Activated T-helper 1 cell treated with anti-CD3 and anti-CD28 coated beads, Interleukin-12 subunit alpha, Interleukin-12 subunit beta, Interleukin-2, Interleukin-4 antibody, amounts not matched to agents 30 ng/mL and 10 ng/mL and 1 ng/mL, durations not matched to agents 14 hours and 24 hours and 36 hours (primary cell): ENCODE measurements around the gene GHRL. TPM values are rescaled to one million over a fixed set of nuclear protein-coding genes. Genes with fewer than 3 reads are reported as not detected.
A peak's percentile ranks its signal among the peaks of the same experiment; 100 is the strongest.

ENCODE experiments used
- DNase-seq: peaks from one replicate; pipeline ENCODE4 v3.0.0; 2021; ENCODE audit warnings: low spot score
- H3K27ac Mint-ChIP-seq: one replicate; pipeline ENCODE4 v1.8.0; 2021; ENCODE audit warnings: mild to moderate bottlenecking, mixed read lengths
- H3K27me3 Mint-ChIP-seq: one replicate; pipeline ENCODE4 v1.8.0; 2022; ENCODE audit warnings: mild to moderate bottlenecking, moderate library complexity, mixed read lengths; ENCODE audit not compliant: insufficient read depth
- H3K36me3 Mint-ChIP-seq: one replicate; pipeline ENCODE4 v1.8.0; 2021; ENCODE audit warnings: low read depth, mixed read lengths
- H3K4me1 Mint-ChIP-seq: one replicate; pipeline ENCODE4 v1.8.0; 2021; ENCODE audit warnings: low read depth, mixed read lengths
- H3K4me3 Mint-ChIP-seq: one replicate; pipeline ENCODE4 v1.8.0; 2021; ENCODE audit warnings: mild to moderate bottlenecking, moderate library complexity, mixed read lengths
- H3K9me3 Mint-ChIP-seq: one replicate; pipeline ENCODE4 v1.8.0; 2021; ENCODE audit warnings: mixed read lengths
- intact Hi-C: fragments of 100-400 bp; cut with micrococcal nuclease; formaldehyde crosslinking; loops from one replicate; pipeline ENCODE4 v1.15.1; 2024
- total RNA-seq: library from RNA; stranded (reverse); gene quantifications from 2 replicates; pipeline ENCODE4 v1.2.3, GENCODE V29; 2022

GHRL gene
- 1.8 and 2.4 TPM in 2 replicates for total RNA-seq

GRCh38 chr3:10292505-10293419, at the start of gene GHRL:
Gene GHRL, minus strand, starts transcription at chr3:10292947. Its CDS starts 2,767 bp downstream, at chr3:10290180.
- DNase-seq, result peak; percentile 11
- intact Hi-C loops, result no loop called here
- peak within 1 kb of the TSS; percentile 70 for H3K4me3 Mint-ChIP-seq
- peaks cover 43% of the 10 kb centered on the region for H3K36me3 Mint-ChIP-seq
- H3K27me3 Mint-ChIP-seq, result no peaks in the 10 kb centered on the region
- H3K4me1 Mint-ChIP-seq, result peaks cover 19% of the 10 kb centered on the region
- no peaks in the 10 kb centered on the region for H3K9me3 Mint-ChIP-seq
- peak within 1 kb of the TSS; percentile 87 for H3K27ac Mint-ChIP-seq

GRCh38 chr3:10341901-10342398, 49.2 kb upstream of the GHRL start:
- Mint-ChIP-seq H3K4me3 (no peak overlapping the region), H3K27me3 (no peaks in the 10 kb centered on the region), H3K9me3 (no peaks in the 10 kb centered on the region), H3K36me3 (no peaks in the 10 kb centered on the region), H3K27ac (no peak overlapping the region), H3K4me1 (no peaks in the 10 kb centered on the region)
- no peak for DNase-seq
- intact Hi-C loops, result loop anchor here (10.0 kb wide), 1 partner anchor 163 kb away; the partner anchor contains the start of gene ATP2B2

- no peak overlapping the region for H3K27ac Mint-ChIP-seq
These were observed 47.7 kb upstream of the GHRL start for GRCh38 chr3:10340476-10340875.

GRCh38 chr3:10340046-10340445, 47.3 kb upstream of the GHRL start:
- H3K27me3 Mint-ChIP-seq, result no peaks in the 10 kb centered on the region
- no peak overlapping the region for H3K4me3 Mint-ChIP-seq
- intact Hi-C loops, result loop anchor here (10.0 kb wide), 1 partner anchor 165 kb away; the partner anchor contains the start of gene ATP2B2
- H3K4me1 Mint-ChIP-seq, result no peaks in the 10 kb centered on the region
- H3K27ac Mint-ChIP-seq, result no peak overlapping the region
- no peaks in the 10 kb centered on the region for H3K9me3 Mint-ChIP-seq
- H3K36me3 Mint-ChIP-seq, result no peaks in the 10 kb centered on the region
- DNase-seq, result no peak

More at GRCh38 chr3:10340476-10340875, 47.7 kb upstream of the GHRL start:
- no peaks in the 10 kb centered on the region for H3K4me1 Mint-ChIP-seq
- DNase-seq, result no peak
- H3K27me3 Mint-ChIP-seq, result no peaks in the 10 kb centered on the region
- intact Hi-C loops, result loop anchor here (10.0 kb wide), 1 partner anchor 164 kb away; the partner anchor contains the start of gene ATP2B2
- no peaks in the 10 kb centered on the region for H3K36me3 Mint-ChIP-seq
- no peak overlapping the region for H3K4me3 Mint-ChIP-seq
- no peaks in the 10 kb centered on the region for H3K9me3 Mint-ChIP-seq

- Mint-ChIP-seq H3K4me3 (no peak overlapping the region), H3K9me3 (no peaks in the 10 kb centered on the region)
- intact Hi-C loops, result no loop called here
These were observed 46.7 kb upstream of the GHRL start for GRCh38 chr3:10339376-10339955.

GRCh38 chr3:10338591-10339353, 46.0 kb upstream of the GHRL start:
- Mint-ChIP-seq H3K4me1 (no peaks in the 10 kb centered on the region), H3K4me3 (no peak overlapping the region), H3K9me3 (no peaks in the 10 kb centered on the region), H3K27ac (no peak overlapping the region), H3K36me3 (no peaks in the 10 kb centered on the region), H3K27me3 (no peaks in the 10 kb centered on the region)
- intact Hi-C loops, result no loop called here
- DNase-seq, result no peak

More at GRCh38 chr3:10339376-10339955, 46.7 kb upstream of the GHRL start:
- Mint-ChIP-seq H3K4me1 (no peaks in the 10 kb centered on the region), H3K27me3 (no peaks in the 10 kb centered on the region), H3K27ac (no peak overlapping the region), H3K36me3 (no peaks in the 10 kb centered on the region)
- no peak for DNase-seq

GRCh38 chr3:10338164-10338470, 45.4 kb upstream of the GHRL start:
- H3K9me3 Mint-ChIP-seq, result no peaks in the 10 kb centered on the region
- H3K27ac Mint-ChIP-seq, result no peak overlapping the region
- no peak overlapping the region for H3K4me3 Mint-ChIP-seq
- H3K27me3 Mint-ChIP-seq, result no peaks in the 10 kb centered on the region
- no peaks in the 10 kb centered on the region for H3K4me1 Mint-ChIP-seq
- H3K36me3 Mint-ChIP-seq, result no peaks in the 10 kb centered on the region
- intact Hi-C loops, result no loop called here
- no peak for DNase-seq

GRCh38 chr3:10337323-10338163, 44.8 kb upstream of the GHRL start:
- intact Hi-C loops, result no loop called here
- Mint-ChIP-seq H3K9me3 (no peaks in the 10 kb centered on the region), H3K4me1 (no peaks in the 10 kb centered on the region), H3K27ac (no peak overlapping the region), H3K27me3 (peaks cover 4% of the 10 kb centered on the region), H3K4me3 (no peak overlapping the region), H3K36me3 (no peaks in the 10 kb centered on the region)
- DNase-seq, result no peak

GRCh38 chr3:10336761-10337160, 44.0 kb upstream of the GHRL start:
- peaks cover 4% of the 10 kb centered on the region for H3K27me3 Mint-ChIP-seq
- H3K4me3 Mint-ChIP-seq, result no peak overlapping the region
- intact Hi-C loops, result no loop called here
- H3K36me3 Mint-ChIP-seq, result no peaks in the 10 kb centered on the region
- no peak overlapping the region for H3K27ac Mint-ChIP-seq
- no peaks in the 10 kb centered on the region for H3K4me1 Mint-ChIP-seq
- DNase-seq, result no peak
- no peaks in the 10 kb centered on the region for H3K9me3 Mint-ChIP-seq

- no peaks in the 10 kb centered on the region for H3K4me1 Mint-ChIP-seq
- no peaks in the 10 kb centered on the region for H3K36me3 Mint-ChIP-seq
- no peak overlapping the region for H3K4me3 Mint-ChIP-seq
- intact Hi-C loops, result no loop called here
- H3K27ac Mint-ChIP-seq, result no peak overlapping the region
- no peak for DNase-seq
- H3K9me3 Mint-ChIP-seq, result no peaks in the 10 kb centered on the region
- H3K27me3 Mint-ChIP-seq, result peaks cover 4% of the 10 kb centered on the region
These were observed 43.3 kb upstream of the GHRL start for GRCh38 chr3:10335871-10336622.

- Mint-ChIP-seq H3K9me3 (no peaks in the 10 kb centered on the region), H3K36me3 (no peaks in the 10 kb centered on the region), H3K4me3 (no peak overlapping the region), H3K27me3 (peaks cover 4% of the 10 kb centered on the region), H3K27ac (no peak overlapping the region), H3K4me1 (no peaks in the 10 kb centered on the region)
- no peak for DNase-seq
- intact Hi-C loops, result no loop called here
These were observed 42.5 kb upstream of the GHRL start for GRCh38 chr3:10335190-10335738.
